ENCODE data around the gene KLK1. TPM values are rescaled to one million over a fixed set of nuclear protein-coding genes. Genes with fewer than 3 reads are reported as not detected.

The KLK1 gene
- total and polyA plus RNA-seq, 2 of the 13 experiments (the other 11 are each of a cell fraction or from before 2014, with no cell fraction given) = not detected

- TF ChIP-seq PRDM4 (CRISPR knock-in tag; IDR thresholded peaks at IDR 0.05; ENCODE audit: borderline replicate concordance) = no peak
- no peak for TF ChIP-seq ARNTL (CRISPR knock-in tag; IDR thresholded peaks at IDR 0.05)
- no peak for TF ChIP-seq THYN1 (CRISPR knock-in tag; IDR thresholded peaks at IDR 0.05; ENCODE audit: borderline replicate concordance, low read depth)
- TF ChIP-seq ZNF607 (CRISPR knock-in tag; IDR thresholded peaks at IDR 0.05; ENCODE audit: borderline replicate concordance) = no peak
- no peak for TF ChIP-seq RFXANK (CRISPR knock-in tag; IDR thresholded peaks at IDR 0.05)
- TF ChIP-seq ARID3A (IDR thresholded peaks at IDR 0.05; ENCODE audit: low read depth, low read length) = no peak
- TF ChIP-seq NFATC3 (CRISPR knock-in tag; IDR thresholded peaks at IDR 0.05) = no peak
- no peak for TF ChIP-seq JUND (CRISPR knock-in tag; IDR thresholded peaks at IDR 0.05)
- no peak for TF ChIP-seq GPN1 (CRISPR knock-in tag; IDR thresholded peaks at IDR 0.05; ENCODE audit: borderline replicate concordance)
- no peak for TF ChIP-seq NFYB (CRISPR knock-in tag; IDR thresholded peaks at IDR 0.05)
- TF ChIP-seq KLF9 (CRISPR knock-in tag; IDR thresholded peaks at IDR 0.05; ENCODE audit: low read depth) = no peak
- TF ChIP-seq CSRNP1 (CRISPR knock-in tag; IDR thresholded peaks at IDR 0.05) = no peak
- no peak for TF ChIP-seq SOX6 (IDR thresholded peaks at IDR 0.05)
- TF ChIP-seq SOX6 (CRISPR knock-in tag; IDR thresholded peaks at IDR 0.05) = no peak
- no peak for TF ChIP-seq RFX5 (IDR thresholded peaks at IDR 0.05; ENCODE audit: low read depth, low read length)
- TF ChIP-seq ISL2 (CRISPR knock-in tag; IDR thresholded peaks at IDR 0.05) = no peak
- TF ChIP-seq ZNF18 (CRISPR knock-in tag; IDR thresholded peaks at IDR 0.05; ENCODE audit: insufficient replicate concordance) = no peak
- no peak for TF ChIP-seq FOXK2 (IDR thresholded peaks at IDR 0.05)
- TF ChIP-seq ATF2 (CRISPR knock-in tag; IDR thresholded peaks at IDR 0.05) = no peak
- TF ChIP-seq SNAPC5 (CRISPR knock-in tag; IDR thresholded peaks at IDR 0.05; ENCODE audit: borderline replicate concordance) = 0 out of 2 replicates have a peak, but pooled peaks have one; percentile 62
- TF ChIP-seq ZNF614 (CRISPR knock-in tag; IDR thresholded peaks at IDR 0.05; ENCODE audit: borderline replicate concordance) = no peak
- TF ChIP-seq ZFP37 (CRISPR knock-in tag; IDR thresholded peaks at IDR 0.05; ENCODE audit: borderline replicate concordance) = no peak
These were observed 12.4 kb upstream of the KLK1 start (continued) for GRCh38 chr19:50835785-50836542.

Measured in HepG2 (cell line).